H9 (cell line): ENCODE measurements around the gene CEP63. TPM values are rescaled to one million over a fixed set of nuclear protein-coding genes. Genes with fewer than 3 reads are reported as not detected.

Source experiments
- DNase-seq: peaks from one replicate; pipeline ENCODE4 v3.0.0-alpha.2; 2017
- H2AFZ ChIP-seq: one replicate; pipeline ENCODE4 v1.6.1; 2013; ENCODE audit warnings: mild to moderate bottlenecking, low read length, control low read depth, moderate library complexity
- H2AK5ac ChIP-seq: 2 replicates; pipeline ENCODE4 v1.6.1; 2013; ENCODE audit warnings: low read length, control low read depth, mixed read lengths; ENCODE audit not compliant: insufficient read length
- H2BK120ac ChIP-seq: one replicate; pipeline ENCODE4 v1.6.1; 2013; ENCODE audit warnings: low read depth, mild to moderate bottlenecking, low read length, control low read depth, inconsistent platforms; ENCODE audit not compliant: poor library complexity, severe bottlenecking
- H2BK12ac ChIP-seq: 2 replicates; pipeline ENCODE4 v1.6.1; 2013; ENCODE audit warnings: low read length, control low read depth, mixed read lengths, low read depth; ENCODE audit not compliant: insufficient read length
- H2BK15ac ChIP-seq: 2 replicates; pipeline ENCODE4 v1.6.1; 2013; ENCODE audit warnings: low read depth, low read length, control low read depth
- H2BK20ac ChIP-seq: one replicate; pipeline ENCODE4 v1.6.1; 2013; ENCODE audit warnings: low read depth, mild to moderate bottlenecking, low read length, control low read depth, inconsistent platforms; ENCODE audit not compliant: poor library complexity, severe bottlenecking
- H2BK5ac ChIP-seq: 2 replicates; pipeline ENCODE4 v1.6.1; 2013; ENCODE audit warnings: low read length, control low read depth, mixed read lengths; ENCODE audit not compliant: insufficient read length
- H3K14ac ChIP-seq: 2 replicates; pipeline ENCODE4 v1.6.1; 2013; ENCODE audit warnings: low read length, control low read depth; ENCODE audit not compliant: insufficient read depth
- H3K18ac ChIP-seq: 2 replicates; pipeline ENCODE4 v1.6.1; 2013; ENCODE audit warnings: low read depth, mild to moderate bottlenecking, mixed read lengths, low read length, control low read depth; ENCODE audit not compliant: insufficient read length
- H3K23ac ChIP-seq: 2 replicates; pipeline ENCODE4 v1.6.1; 2013; ENCODE audit warnings: low read length, control low read depth, mixed read lengths, low read depth; ENCODE audit not compliant: insufficient read length
- H3K23me2 ChIP-seq: 2 replicates; pipeline ENCODE4 v1.6.1; 2013; ENCODE audit warnings: low read depth, mild to moderate bottlenecking, mixed read lengths, low read length, control low read depth; ENCODE audit not compliant: insufficient read length, poor library complexity, severe bottlenecking
- H3K27ac ChIP-seq: 2 replicates; pipeline ENCODE4 v1.5.1; 2013; ENCODE audit warnings: low read length, control low read depth, mixed read lengths, low read depth; ENCODE audit not compliant: insufficient read length
- H3K27me3 ChIP-seq: 2 replicates; pipeline ENCODE4 v1.6.1; 2013; ENCODE audit warnings: low read length, control low read depth, inconsistent platforms; ENCODE audit not compliant: insufficient read depth
- H3K4ac ChIP-seq: 2 replicates; pipeline ENCODE4 v1.6.1; 2013; ENCODE audit warnings: low read depth, mild to moderate bottlenecking, control low read depth, inconsistent platforms, low read length, moderate library complexity
- H3K4me1 ChIP-seq: 2 replicates; pipeline ENCODE4 v1.6.1; 2013; ENCODE audit warnings: low read length, control low read depth, inconsistent platforms; ENCODE audit not compliant: insufficient read depth
- H3K4me2 ChIP-seq: 2 replicates; pipeline ENCODE4 v1.6.1; 2013; ENCODE audit warnings: low read length, control low read depth, mixed read lengths; ENCODE audit not compliant: insufficient read length, insufficient read depth
- H3K56ac ChIP-seq: 2 replicates; pipeline ENCODE4 v1.6.1; 2013; ENCODE audit warnings: low read depth, mild to moderate bottlenecking, mixed read lengths, low read length, control low read depth; ENCODE audit not compliant: insufficient read length
- H3K79me1 ChIP-seq: 2 replicates; pipeline ENCODE4 v1.6.1; 2013; ENCODE audit warnings: low read depth, mild to moderate bottlenecking, moderate library complexity, low read length, control low read depth, inconsistent platforms; ENCODE audit not compliant: insufficient read depth, poor library complexity, severe bottlenecking
- H3K79me2 ChIP-seq: 2 replicates; pipeline ENCODE4 v1.6.1; 2013; ENCODE audit warnings: low read length, control low read depth, inconsistent platforms; ENCODE audit not compliant: insufficient read depth
- H3K9ac ChIP-seq: 2 replicates; pipeline ENCODE4 v1.6.1; 2013; ENCODE audit warnings: low read length, control low read depth, mixed read lengths; ENCODE audit not compliant: insufficient read length; ENCODE audit errors: extremely low read depth
- H3K9me3 ChIP-seq: one replicate; pipeline ENCODE4 v1.6.1; 2013; ENCODE audit warnings: low read depth, low read length, inconsistent platforms; ENCODE audit not compliant: control insufficient read depth
- H3T11ph ChIP-seq: one replicate; pipeline ENCODE4 v1.6.1; 2013; ENCODE audit warnings: mild to moderate bottlenecking, low read length, control low read depth, inconsistent platforms
- H4K20me1 ChIP-seq: one replicate; pipeline ENCODE4 v1.6.1; 2013; ENCODE audit not compliant: control insufficient read depth, insufficient read length, insufficient read depth
- H4K5ac ChIP-seq: 2 replicates; pipeline ENCODE4 v1.6.1; 2013; ENCODE audit warnings: low read depth, mild to moderate bottlenecking, mixed read lengths, low read length, control low read depth; ENCODE audit not compliant: insufficient read length
- H4K8ac ChIP-seq: replicated peaks from 2 replicates; pipeline ENCODE4 v1.6.1; 2013; ENCODE audit warnings: low read length, control low read depth, mixed read lengths, low read depth; ENCODE audit not compliant: insufficient read length
- H4K91ac ChIP-seq: 2 replicates; pipeline ENCODE4 v1.6.1; 2013; ENCODE audit warnings: low read depth, mild to moderate bottlenecking, moderate library complexity, mixed read lengths, low read length, control low read depth; ENCODE audit not compliant: insufficient read length
- H3K27ac Mint-ChIP-seq, 3 experiments: 2 replicates in 2 of 3; 3 replicates in 1 of 3; pipeline ENCODE4 v1.8.0; 2020 to 2021; ENCODE audit warnings: mixed read lengths in 3 of 3, mild to moderate bottlenecking in 1 of 3, moderate library complexity in 1 of 3
- H3K27me3 Mint-ChIP-seq: 2 replicates; pipeline ENCODE4 v1.8.0; 2021; ENCODE audit warnings: low read depth, mild to moderate bottlenecking, moderate library complexity, mixed read lengths
- H3K36me3 Mint-ChIP-seq, 3 experiments: 2 replicates in 2 of 3; 3 replicates in 1 of 3; pipeline ENCODE4 v1.8.0; 2020 to 2021; ENCODE audit warnings: low read depth in 3 of 3, mixed read lengths in 3 of 3; ENCODE audit not compliant: insufficient read depth in 1 of 3
- H3K4me1 Mint-ChIP-seq, 2 experiments: 2 replicates each; pipeline ENCODE4 v1.8.0; 2020; ENCODE audit warnings: mixed read lengths in 2 of 2
- H3K4me3 Mint-ChIP-seq, 2 experiments: 2 replicates in 1 of 2; 3 replicates in 1 of 2; pipeline ENCODE4 v1.8.0; 2020 to 2021; ENCODE audit warnings: mild to moderate bottlenecking in 2 of 2, mixed read lengths in 2 of 2, moderate library complexity in 1 of 2
- H3K9me3 Mint-ChIP-seq, 2 experiments: 2 replicates in 1 of 2; 3 replicates in 1 of 2; pipeline ENCODE4 v1.8.0; 2020; ENCODE audit warnings: mild to moderate bottlenecking in 2 of 2, mixed read lengths in 2 of 2, moderate library complexity in 1 of 2
- CTCF ChIP-seq: fragments of 200-600 bp; sonication (generic); conservative IDR thresholded peaks from 3 replicates; pipeline ENCODE4 v1.8.0; 2021; ENCODE audit warnings: antibody characterized with exemption, mild to moderate bottlenecking
- total RNA-seq: library from RNA; stranded (reverse); gene quantifications from 2 replicates; pipeline ENCODE4 v1.2.1, GENCODE V29; 2021

CEP63 gene
- total RNA-seq, 1 experiment from 2014 or later: 16.2 TPM

- H3K79me1 ChIP-seq: no peaks in the 10 kb centered on the region
- no peak overlapping the region for H3K9ac ChIP-seq
- H2BK5ac ChIP-seq: no peak overlapping the region
- no peak overlapping the region for H2BK15ac ChIP-seq
- H2BK120ac ChIP-seq: no peak overlapping the region
- H3K9me3 Mint-ChIP-seq: peaks cover 13 to 16% of the 10 kb centered on the region in 2 experiments
- no peak overlapping the region for H2BK12ac ChIP-seq
- H3T11ph ChIP-seq: no peak overlapping the region
- no peak overlapping the region for H3K14ac ChIP-seq
- H4K91ac ChIP-seq: no peak overlapping the region
- no peaks in the 10 kb centered on the region for H3K27me3 Mint-ChIP-seq
- no peak overlapping the region for H3K27ac Mint-ChIP-seq
- no peak overlapping the region for H2BK20ac ChIP-seq
- H3K4ac ChIP-seq: no peak overlapping the region
- H4K5ac ChIP-seq: no peak overlapping the region
- H3K23ac ChIP-seq: no peak overlapping the region
- no peaks in the 10 kb centered on the region for H3K9me3 ChIP-seq
- no peak overlapping the region for H2AK5ac ChIP-seq
- no peak for DNase-seq
- H3K23me2 ChIP-seq: no peaks in the 10 kb centered on the region
- no peak overlapping the region for H4K8ac ChIP-seq
- H3K27ac ChIP-seq: no peak overlapping the region
- no peaks in the 10 kb centered on the region; the same call in 1 of the 2 replicates for H3K79me2 ChIP-seq
- H3K27me3 ChIP-seq: no peaks in the 10 kb centered on the region
- no peak overlapping the region for H3K56ac ChIP-seq
- H3K4me3 Mint-ChIP-seq: no peak overlapping the region; a peak in 1 of 5 replicates
- H4K20me1 ChIP-seq: no peaks in the 10 kb centered on the region
- peaks cover 3 to 9% of the 10 kb centered on the region in 2 experiments; a peak in 2 of 4 replicates for H3K4me1 Mint-ChIP-seq
- TF ChIP-seq CTCF: no peak
- no peak overlapping the region for H3K18ac ChIP-seq
- no peak overlapping the region for H3K4me2 ChIP-seq
- H2AFZ ChIP-seq: no peak overlapping the region
- no peaks in the 10 kb centered on the region for H3K4me1 ChIP-seq
- peaks cover 11 to 31% (median 16%) of the 10 kb centered on the region in 3 experiments for H3K36me3 Mint-ChIP-seq
These were observed 31.9 kb downstream of the CEP63 start for GRCh38 chr3:134517791-134518190.
